Measurements from ENCODE around the gene PELI1. TPM values are rescaled to one million over a fixed set of nuclear protein-coding genes. Genes with fewer than 3 reads are reported as not detected.

Gene PELI1
- total RNA-seq, 1 donor from 2014 or later, result 15.8 TPM

DNA sequence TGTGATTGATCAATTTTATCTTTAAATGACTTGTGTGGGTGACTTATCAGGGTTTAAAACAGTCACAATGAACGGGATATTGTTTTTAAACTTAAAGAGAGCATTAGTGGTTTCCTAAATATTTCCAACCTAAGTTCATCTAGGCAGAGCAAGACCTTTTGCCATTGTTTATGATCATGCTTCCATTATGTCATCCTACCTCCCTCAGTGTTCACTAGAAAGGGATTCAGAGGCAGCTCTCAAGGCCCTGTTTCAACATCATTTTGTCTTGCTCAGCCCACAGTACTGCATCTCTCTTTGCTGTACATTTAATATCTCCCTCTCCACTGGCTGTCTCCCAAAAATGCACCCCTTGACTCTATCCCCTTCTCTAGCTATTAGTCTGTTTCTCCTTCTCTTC is 21.5 kb upstream of the PELI1 start:
- Histone ChIP-seq H3K27me3 (ENCODE audit: control insufficient read depth, insufficient read depth, low read length) (no peaks in the 10 kb centered on the region), H3K4me3 (ENCODE audit: low read depth, low read length) (no peak overlapping the region), H3K36me3 (ENCODE audit: control insufficient read depth, insufficient read depth, low read length) (no peaks in the 10 kb centered on the region)
- TF ChIP-seq, protein P1, sequence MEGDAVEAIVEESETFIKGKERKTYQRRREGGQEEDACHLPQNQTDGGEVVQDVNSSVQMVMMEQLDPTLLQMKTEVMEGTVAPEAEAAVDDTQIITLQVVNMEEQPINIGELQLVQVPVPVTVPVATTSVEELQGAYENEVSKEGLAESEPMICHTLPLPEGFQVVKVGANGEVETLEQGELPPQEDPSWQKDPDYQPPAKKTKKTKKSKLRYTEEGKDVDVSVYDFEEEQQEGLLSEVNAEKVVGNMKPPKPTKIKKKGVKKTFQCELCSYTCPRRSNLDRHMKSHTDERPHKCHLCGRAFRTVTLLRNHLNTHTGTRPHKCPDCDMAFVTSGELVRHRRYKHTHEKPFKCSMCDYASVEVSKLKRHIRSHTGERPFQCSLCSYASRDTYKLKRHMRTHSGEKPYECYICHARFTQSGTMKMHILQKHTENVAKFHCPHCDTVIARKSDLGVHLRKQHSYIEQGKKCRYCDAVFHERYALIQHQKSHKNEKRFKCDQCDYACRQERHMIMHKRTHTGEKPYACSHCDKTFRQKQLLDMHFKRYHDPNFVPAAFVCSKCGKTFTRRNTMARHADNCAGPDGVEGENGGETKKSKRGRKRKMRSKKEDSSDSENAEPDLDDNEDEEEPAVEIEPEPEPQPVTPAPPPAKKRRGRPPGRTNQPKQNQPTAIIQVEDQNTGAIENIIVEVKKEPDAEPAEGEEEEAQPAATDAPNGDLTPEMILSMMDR (IDR thresholded peaks at IDR 0.05; ENCODE audit: insufficient read depth, low read length, poor library complexity, severe bottlenecking), result no peak
- peak; percentile 14 for DNase-seq (ENCODE audit: low read depth)

DNA sequence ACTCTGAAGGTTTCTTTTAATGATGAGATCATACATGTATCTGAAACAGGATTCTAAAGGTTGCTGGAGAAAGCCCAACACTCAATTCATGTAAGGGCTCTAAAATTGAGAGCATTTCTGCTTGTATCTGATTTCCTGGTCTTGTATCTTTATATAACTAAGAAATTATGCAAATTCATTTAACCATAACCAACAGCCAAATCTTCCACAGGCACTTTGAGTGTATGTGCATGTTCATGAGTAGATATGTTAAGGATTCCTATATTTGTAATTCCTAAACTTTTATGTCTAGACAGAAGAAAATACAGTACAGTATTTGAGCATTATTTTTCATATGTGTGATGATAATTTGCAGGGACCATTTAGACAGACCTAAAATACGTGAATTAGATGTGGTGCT is 20.4 kb upstream of the PELI1 start:
- no peak overlapping the region for H3K4me3 ChIP-seq (ENCODE audit: low read depth, low read length)
- TF ChIP-seq, protein P1 (IDR thresholded peaks at IDR 0.05; ENCODE audit: insufficient read depth, low read length, poor library complexity, severe bottlenecking), result no peak
- DNase-seq (ENCODE audit: low read depth), result no peak
- no peaks in the 10 kb centered on the region for H3K27me3 ChIP-seq (ENCODE audit: control insufficient read depth, insufficient read depth, low read length)
- H3K36me3 ChIP-seq (ENCODE audit: control insufficient read depth, insufficient read depth, low read length), result no peaks in the 10 kb centered on the region

DNA sequence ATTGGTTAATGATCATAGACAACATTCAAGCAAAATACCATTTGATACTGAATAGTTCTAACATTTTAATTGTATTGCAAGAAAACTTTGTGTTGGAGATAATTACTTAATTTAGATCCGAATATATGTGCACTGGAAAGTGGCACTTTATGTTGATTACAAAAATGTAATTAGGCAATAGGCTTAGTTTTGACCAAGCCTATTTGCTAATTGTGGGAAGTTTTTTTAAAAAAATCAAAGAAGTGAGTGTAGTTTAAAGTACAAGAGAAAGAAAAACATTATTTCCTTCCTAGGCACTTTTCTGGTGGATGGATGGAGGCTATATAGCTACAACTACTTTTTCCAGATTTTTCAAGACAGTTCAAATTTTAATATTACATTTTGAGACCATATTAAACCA is 18.3 kb upstream of the PELI1 start:
- H3K27me3 ChIP-seq (ENCODE audit: control insufficient read depth, insufficient read depth, low read length), result no peaks in the 10 kb centered on the region
- TF ChIP-seq, protein P1 (IDR thresholded peaks at IDR 0.05; ENCODE audit: insufficient read depth, low read length, poor library complexity, severe bottlenecking), result no peak
- H3K36me3 ChIP-seq (ENCODE audit: control insufficient read depth, insufficient read depth, low read length), result no peaks in the 10 kb centered on the region
- no peak overlapping the region for H3K4me3 ChIP-seq (ENCODE audit: low read depth, low read length)
- DNase-seq (ENCODE audit: low read depth), result no peak

DNA sequence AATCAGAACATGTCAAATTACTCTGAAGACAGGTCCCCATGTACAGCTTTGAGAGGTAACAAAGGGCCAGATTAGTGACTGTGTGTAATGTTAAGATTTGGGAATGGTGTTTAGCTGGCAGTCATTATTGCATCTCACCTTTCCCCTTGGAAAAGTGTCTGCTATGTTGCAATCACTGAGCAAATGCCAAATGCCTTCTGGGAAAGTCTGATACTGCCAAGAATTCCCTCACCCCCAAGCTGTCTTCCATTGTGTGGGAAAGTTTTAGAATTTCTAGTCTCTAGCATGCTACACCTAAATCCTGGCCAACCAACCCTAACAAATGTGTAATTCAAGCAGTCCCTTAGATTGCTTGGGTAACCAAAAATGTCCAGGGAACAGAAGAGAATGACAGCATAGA is 13.6 kb upstream of the PELI1 start:
- no peaks in the 10 kb centered on the region for H3K27me3 ChIP-seq (ENCODE audit: control insufficient read depth, insufficient read depth, low read length)
- H3K36me3 ChIP-seq (ENCODE audit: control insufficient read depth, insufficient read depth, low read length), result no peaks in the 10 kb centered on the region
- TF ChIP-seq, protein P1 (IDR thresholded peaks at IDR 0.05; ENCODE audit: insufficient read depth, low read length, poor library complexity, severe bottlenecking), result no peak
- no peak overlapping the region for H3K4me3 ChIP-seq (ENCODE audit: low read depth, low read length)
- peak; percentile 16 for DNase-seq (ENCODE audit: low read depth)

DNA sequence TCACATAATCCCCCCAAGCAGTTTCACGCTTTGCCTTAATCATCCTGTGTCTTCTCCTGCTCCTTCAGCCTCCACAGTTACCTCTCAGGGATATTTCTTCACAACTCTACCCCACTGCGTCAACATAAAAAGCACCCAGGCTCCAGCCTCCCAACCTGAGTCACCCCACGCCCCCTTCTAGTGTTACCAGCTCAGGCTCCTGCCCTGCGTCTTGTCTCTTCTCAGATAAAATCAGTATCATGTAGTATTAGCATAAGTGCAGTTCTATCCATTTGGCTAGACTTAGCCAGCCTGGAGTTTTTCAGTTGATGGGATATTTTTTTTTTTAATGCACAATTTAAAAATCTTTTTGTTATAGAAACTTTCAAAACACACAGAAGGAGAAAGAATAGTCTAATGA is 9.6 kb upstream of the PELI1 start:
- DNase-seq (ENCODE audit: low read depth), result no peak
- Histone ChIP-seq H3K36me3 (ENCODE audit: control insufficient read depth, insufficient read depth, low read length) (no peaks in the 10 kb centered on the region), H3K4me3 (ENCODE audit: low read depth, low read length) (no peak overlapping the region), H3K27me3 (ENCODE audit: control insufficient read depth, insufficient read depth, low read length) (no peaks in the 10 kb centered on the region)
- TF ChIP-seq, protein P1 (IDR thresholded peaks at IDR 0.05; ENCODE audit: insufficient read depth, low read length, poor library complexity, severe bottlenecking), result no peak

DNA sequence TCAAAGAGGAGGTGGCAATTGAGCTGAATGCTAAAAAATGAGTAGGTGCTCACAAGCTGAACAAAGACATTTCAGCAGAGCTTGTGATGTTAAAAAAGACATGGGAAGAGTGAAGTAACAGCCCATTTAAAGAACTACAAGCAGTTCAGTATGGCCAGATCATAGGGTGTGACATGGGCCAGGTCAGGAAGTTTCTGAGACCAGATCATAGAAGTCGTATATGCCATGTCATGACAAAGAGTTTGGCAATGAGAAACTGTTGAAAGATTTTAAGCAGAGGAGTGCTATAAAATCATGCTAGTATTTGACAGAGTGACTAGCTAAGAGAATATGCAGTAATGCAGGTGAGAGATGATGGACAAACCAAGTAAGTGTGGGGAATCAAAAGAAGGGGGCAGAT is 7.3 kb upstream of the PELI1 start:
- TF ChIP-seq, protein P1 (IDR thresholded peaks at IDR 0.05; ENCODE audit: insufficient read depth, low read length, poor library complexity, severe bottlenecking), result no peak
- Histone ChIP-seq H3K27me3 (ENCODE audit: control insufficient read depth, insufficient read depth, low read length) (no peaks in the 10 kb centered on the region), H3K36me3 (ENCODE audit: control insufficient read depth, insufficient read depth, low read length) (no peaks in the 10 kb centered on the region), H3K4me3 (ENCODE audit: low read depth, low read length) (no peak overlapping the region)
- DNase-seq (ENCODE audit: low read depth), result no peak
